ENCODE data around the gene KIT. TPM values are rescaled to one million over a fixed set of nuclear protein-coding genes. Genes with fewer than 3 reads are reported as not detected.
A peak's percentile ranks its signal among the peaks of the same experiment; 100 is the strongest.

The KIT gene
- total RNA-seq (2021; ENCODE audit: unreplicated experiment) (not detected), Bru-seq, nascent RNA (not detected), BruChase-seq, experiment 1, labeled RNA remaining after a 6-hour chase (not detected), BruChase-seq, experiment 2, labeled RNA remaining after a 2-hour chase (percentile 1 among the genes with signal in this experiment)
- not detected in 2 replicates for polyA plus RNA-seq (2012)
- long read RNA-seq, result 0 reads

- TF ChIP-seq ZBTB33 (IDR thresholded peaks at IDR 0.05; ENCODE audit: extremely low read depth, insufficient replicate concordance, low read length), result no peak
- no peak for TF ChIP-seq CTCF (IDR thresholded peaks at IDR 0.05 in 2 of 3, conservative IDR thresholded peaks at IDR 0.05 in 1 of 3; ENCODE audit: borderline replicate concordance in 1 of 3, insufficient read depth in 1 of 3, low read depth in 2 of 3, low read length in 2 of 3)
- TF ChIP-seq CEBPB (IDR thresholded peaks at IDR 0.05; ENCODE audit: low read depth), result no peak
- no peak for TF ChIP-seq ZFX (IDR thresholded peaks at IDR 0.05)
- no peak for TF ChIP-seq ZNF274 (IDR thresholded peaks at IDR 0.05; ENCODE audit: low read depth, low read length)
- TF ChIP-seq JUND (IDR thresholded peaks at IDR 0.05), result no peak
- TF ChIP-seq SP1 (IDR thresholded peaks at IDR 0.05; ENCODE audit: low read depth), result no peak
- no peak for TF ChIP-seq ELF1 (IDR thresholded peaks at IDR 0.05; ENCODE audit: borderline replicate concordance, low read depth)
- TF ChIP-seq EZH2phosphoT487 (IDR thresholded peaks at IDR 0.05; ENCODE audit: borderline replicate concordance), result no peak
- TF ChIP-seq RAD21 (IDR thresholded peaks at IDR 0.05; ENCODE audit: low read depth), result no peak
- no peak for TF ChIP-seq ATF3 (IDR thresholded peaks at IDR 0.05)
- TF ChIP-seq MAX (IDR thresholded peaks at IDR 0.05), result no peak
- TF ChIP-seq POLR2AphosphoS5 (IDR thresholded peaks at IDR 0.05; ENCODE audit: low read depth, low read length), result no peak
- TF ChIP-seq TCF7L2 (IDR thresholded peaks at IDR 0.05; ENCODE audit: borderline replicate concordance, extremely low read depth, insufficient read depth, insufficient read length), result no peak
- no peak for TF ChIP-seq SIN3A (IDR thresholded peaks at IDR 0.05; ENCODE audit: low read depth)
- no peak for TF ChIP-seq CBX3 (IDR thresholded peaks at IDR 0.05; ENCODE audit: low read depth)
- no peak for TF ChIP-seq SRF (IDR thresholded peaks at IDR 0.05; ENCODE audit: low read depth)
- TF ChIP-seq REST (IDR thresholded peaks at IDR 0.05; ENCODE audit: low read depth), result no peak
- H3K9me3 ChIP-seq (ENCODE audit: control insufficient read depth in 1 of 2, insufficient read depth in 1 of 2, low read depth in 1 of 2, low read length in 2 of 2), result no peaks in the 10 kb centered on the region
- ATAC-seq (no peak), DNase-seq (ENCODE audit: low read depth, low spot score) (no peak)
- no peaks in the 10 kb centered on the region for H4K20me1 ChIP-seq (ENCODE audit: insufficient read depth)
- ChIA-PET RAD21 (ENCODE audit: low non-redundant PET in 1 of 2, low total read pairs in 2 of 2, uncharacterized antibody in 2 of 2, unreplicated experiment in 2 of 2) (no interaction called here), CTCF (no interaction called here), POLR2A (no interaction called here)
- peak within 1 kb of the TSS; percentile 90 for H3K4me2 ChIP-seq (ENCODE audit: low read length)
- H3K9ac ChIP-seq (ENCODE audit: low read length), result peak within 1 kb of the TSS; percentile 33; the same call in 1 of the 2 replicates
- intact Hi-C loops (cut with micrococcal nuclease), result no loop called here
- no peaks in the 10 kb centered on the region for H3K9me2 ChIP-seq (ENCODE audit: insufficient read depth)
- H3K27ac ChIP-seq (ENCODE audit: low read depth, low read length), result no peak within 1 kb of the TSS
- peak within 1 kb of the TSS; percentile 42 to 56 for H3K4me3 ChIP-seq (replicated peaks in 1 of 2; ENCODE audit: low read depth in 1 of 2, low read length in 2 of 2)
- H3K79me2 ChIP-seq (ENCODE audit: insufficient read depth, low read length), result no peaks in the 10 kb centered on the region
- peaks cover 0 to 16% of the 10 kb centered on the region in 2 experiments; a peak in 2 of 4 replicates for H3K4me1 ChIP-seq (ENCODE audit: control insufficient read depth in 1 of 2, insufficient read depth in 2 of 2, low read length in 2 of 2)
- H3K36me3 ChIP-seq (ENCODE audit: control insufficient read depth in 1 of 2, insufficient read depth in 2 of 2, low read length in 2 of 2), result no peaks in the 10 kb centered on the region
- H3K27me3 ChIP-seq (ENCODE audit: insufficient read depth, low read length), result peaks cover 11% of the 10 kb centered on the region; the same call in 1 of the 2 replicates
- BruUV-seq (replicated peaks), result no TSS peak
- H2AFZ ChIP-seq (ENCODE audit: low read depth, low read length, poor library complexity, severe bottlenecking), result no peak within 1 kb of the TSS
Observed at GRCh38 chr4:54657551-54658251, at the start of gene KIT. Gene KIT (plus strand): TSS chr4:54657957. CDS start chr4:54658015, 58 bp downstream.

Measured in HCT116 (cell line).